ENCODE data around the gene GNA12.

GRCh38 chr7:2825559-2826227 lies 18.4 kb downstream of the GNA12 start:
- TF ChIP-seq CTCF (IDR thresholded peaks at IDR 0.05) (no peak), POLR2A (IDR thresholded peaks at IDR 0.05) (no peak)

Measured in thyroid gland (tissue), 4 donors.